Measurements from ENCODE around the gene LMBRD2. TPM values are rescaled to one million over a fixed set of nuclear protein-coding genes. Genes with fewer than 3 reads are reported as not detected.

The LMBRD2 gene
- total and polyA plus RNA-seq, 10 of the 15 experiments (the other 5 are each of a cell fraction or from before 2014, with no cell fraction given), result 0.90 to 9.8 (median 6.5) TPM

DNA sequence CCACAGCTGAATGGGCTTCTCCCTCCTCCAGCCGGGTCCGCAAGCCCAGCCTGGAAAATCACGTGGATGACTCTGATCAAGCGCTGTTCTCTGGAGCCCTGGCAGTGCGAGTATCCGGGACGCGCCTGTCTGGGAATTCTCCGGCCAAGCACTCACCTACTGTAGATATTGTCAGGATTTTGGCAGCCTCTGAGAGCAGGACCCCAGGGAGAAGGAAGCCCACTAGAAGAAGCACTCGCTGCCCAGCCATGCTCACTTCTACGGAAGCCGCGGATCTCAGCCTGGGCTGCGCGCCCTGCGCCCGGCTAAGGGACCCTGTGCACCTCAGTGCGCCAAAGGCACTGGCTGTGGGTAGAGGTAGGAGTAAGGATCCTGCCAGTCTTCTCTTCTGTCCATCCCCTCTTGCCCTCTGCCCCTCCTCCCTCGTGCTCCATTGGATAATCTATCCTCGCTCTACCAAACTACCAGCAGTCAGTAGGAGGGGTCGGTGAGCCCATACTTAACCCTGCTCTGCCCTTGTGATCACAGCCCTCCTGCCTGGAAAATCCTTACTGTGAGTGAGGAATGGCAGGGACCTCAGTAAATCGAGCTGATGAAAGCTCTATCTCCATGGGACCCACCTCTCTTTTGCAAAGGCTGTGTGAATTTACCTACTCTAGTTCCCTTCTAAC, 85.0 kb downstream of the LMBRD2 start, which contains the start of gene UGT3A2:
Gene UGT3A2, minus strand, starts transcription at position 343 of the 671 bp plus-strand sequence. Its CDS starts 93 bp downstream, at position 250.
- no peak for FAIRE-seq
- Histone ChIP-seq H3K4me1 (ENCODE audit: control insufficient read depth, insufficient read depth, low read length) (no peaks in the 10 kb centered on the region), H3K27me3 (replicated peaks in 1 of 2; ENCODE audit: control insufficient read depth in 2 of 2, insufficient read depth in 2 of 2, low read length in 1 of 2) (peaks cover 0 to 7% of the 10 kb centered on the region in 2 experiments; a peak in 2 of 4 replicates), H3K9ac (ENCODE audit: control insufficient read depth, insufficient read depth, low read length) (no peak within 1 kb of the TSS), H3K4me3 (no peak within 1 kb of the TSS), H3K36me3 (ENCODE audit: control insufficient read depth in 2 of 2, insufficient read depth in 2 of 2, low read length in 1 of 2) (no peaks in the 10 kb centered on the region), H3K4me2 (ENCODE audit: control insufficient read depth, insufficient read depth) (no peak within 1 kb of the TSS), H3K79me2 (ENCODE audit: control insufficient read depth, insufficient read depth, low read length) (no peaks in the 10 kb centered on the region), H4K20me1 (ENCODE audit: control insufficient read depth, insufficient read depth) (no peaks in the 10 kb centered on the region), H2AFZ (ENCODE audit: control insufficient read depth, low read depth, low read length) (no peak within 1 kb of the TSS), H3K9me3 (replicated peaks; ENCODE audit: control insufficient read depth, insufficient read depth, low read length) (no peaks in the 10 kb centered on the region), H3K27ac (ENCODE audit: control insufficient read depth, insufficient read depth) (no peak within 1 kb of the TSS)
- ChIA-PET CTCF (no interaction called here), SMC1A (ENCODE audit: uncharacterized antibody, unreplicated experiment) (no interaction called here), POLR2A (no interaction called here), RAD21 (ENCODE audit: unreplicated experiment) (interaction anchor here (0.6 kb wide), 1 partner anchor 1149 kb away, joined by 3 read pairs; no protein-coding TSS in a partner anchor)
- in situ Hi-C loops (cut with MboI), result no loop called here
- BruUV-seq (replicated peaks), result no TSS peak
- no peak for DNase-seq (ENCODE audit: low read depth, low spot score)
- no peak for ATAC-seq
- WGBS (ENCODE audit: insufficient coverage, insufficient replicate concordance, low lambda C conversion rate, missing lambda C conversion rate), result 9% methylated on average over 22 of the region's 22 CpGs
- TF ChIP-seq NRF1 (conservative IDR thresholded peaks at IDR 0.05; ENCODE audit: low read depth, low read length) (no peak), SREBF1 (IDR thresholded peaks at IDR 0.05; ENCODE audit: low read length) (no peak), ESRRA (IDR thresholded peaks at IDR 0.05; ENCODE audit: low read length) (no peak), HDAC2 (IDR thresholded peaks at IDR 0.05) (no peak), MTA2 (IDR thresholded peaks at IDR 0.05; ENCODE audit: low read depth) (no peak), TCF3 (IDR thresholded peaks at IDR 0.05; ENCODE audit: borderline replicate concordance, insufficient read depth, low read depth, low read length) (no peak), CREB1 (IDR thresholded peaks at IDR 0.05; ENCODE audit: low read depth) (no peak), POLR2AphosphoS2 (IDR thresholded peaks at IDR 0.05; ENCODE audit: low read depth, low read length) (no peak), WRNIP1 (IDR thresholded peaks at IDR 0.05; ENCODE audit: borderline replicate concordance, low read depth, low read length) (no peak), LARP7 (IDR thresholded peaks at IDR 0.05) (no peak), PML (IDR thresholded peaks at IDR 0.05; ENCODE audit: low read length) (no peak), POLR2A (IDR thresholded peaks at IDR 0.05; ENCODE audit: low read depth, low read length) (no peak), MYB (IDR thresholded peaks at IDR 0.05; ENCODE audit: borderline replicate concordance, low read depth, low read length) (no peak), GABPA (IDR thresholded peaks at IDR 0.05; ENCODE audit: low read depth) (no peak), SIN3A (IDR thresholded peaks at IDR 0.05; ENCODE audit: low read depth, low read length) (no peak)
- intact Hi-C loops (cut with micrococcal nuclease; ENCODE audit: unreplicated experiment), result no loop called here
